ACC112 (cell line): ENCODE measurements around the gene NFIB.

Experiments used
- H2AFZ ChIP-seq: fragments of 200-600 bp; sonication (generic); one replicate; pipeline ENCODE4 v1.6.0; 2017; ENCODE audit warnings: antibody characterized with exemption, low read length; ENCODE audit not compliant: unreplicated experiment
- H3K27ac ChIP-seq: fragments of 200-600 bp; sonication (generic); 2 replicates; pipeline ENCODE4 v1.5.1; 2014; ENCODE audit warnings: low read depth, mild to moderate bottlenecking, antibody characterized with exemption, low read length, moderate library complexity
- H3K27me3 ChIP-seq: fragments of 200-600 bp; sonication (generic); 2 replicates; pipeline ENCODE4 v1.6.1; 2014; ENCODE audit warnings: mild to moderate bottlenecking, antibody characterized with exemption, low read length, moderate library complexity, mixed read lengths; ENCODE audit not compliant: insufficient read depth
- H3K36me3 ChIP-seq: fragments of 200-600 bp; sonication (generic); 2 replicates; pipeline ENCODE4 v1.6.1; 2016; ENCODE audit warnings: mild to moderate bottlenecking, antibody characterized with exemption, low read length, moderate library complexity, mixed read lengths; ENCODE audit not compliant: insufficient read depth
- H3K4me1 ChIP-seq: fragments of 200-600 bp; sonication (generic); one replicate; pipeline ENCODE4 v1.6.1; 2016; ENCODE audit warnings: low read length, mixed read lengths; ENCODE audit not compliant: insufficient read depth, unreplicated experiment, control insufficient read depth
- H3K4me3 ChIP-seq: fragments of 200-600 bp; sonication (generic); 2 replicates; pipeline ENCODE4 v1.5.1; 2014; ENCODE audit warnings: mild to moderate bottlenecking, low read depth, low read length
- H3K79me2 ChIP-seq: fragments of 200-600 bp; sonication (generic); one replicate; pipeline ENCODE4 v1.6.0; 2016; ENCODE audit warnings: low read length; ENCODE audit not compliant: control insufficient read depth, unreplicated experiment, insufficient read depth

The NFIB gene

GRCh38 chr9:14107495-14107894, 206.4 kb downstream of the NFIB start:
- Histone ChIP-seq H3K4me1 (peaks cover 13% of the 10 kb centered on the region), H3K27me3 (no peaks in the 10 kb centered on the region), H3K36me3 (peaks cover 13% of the 10 kb centered on the region), H3K79me2 (no peaks in the 10 kb centered on the region), H3K27ac (no peak overlapping the region), H2AFZ (no peak overlapping the region), H3K4me3 (no peak overlapping the region)

- H3K27me3 ChIP-seq, result no peaks in the 10 kb centered on the region
- H3K36me3 ChIP-seq, result peaks cover 5% of the 10 kb centered on the region
- H3K27ac ChIP-seq, result no peak overlapping the region
- H3K4me1 ChIP-seq, result peaks cover 7% of the 10 kb centered on the region
- no peaks in the 10 kb centered on the region for H3K79me2 ChIP-seq
- no peak overlapping the region for H3K4me3 ChIP-seq
- no peak overlapping the region for H2AFZ ChIP-seq
Observed at GRCh38 chr9:14106699-14107098, 207.2 kb downstream of the NFIB start.

- Histone ChIP-seq H3K4me3 (no peak overlapping the region), H3K4me1 (peaks cover 4% of the 10 kb centered on the region), H3K27me3 (no peaks in the 10 kb centered on the region), H3K36me3 (peaks cover 4% of the 10 kb centered on the region; the same call in 1 of the 2 replicates), H3K27ac (no peak overlapping the region), H2AFZ (no peak overlapping the region), H3K79me2 (no peaks in the 10 kb centered on the region)
Observed at GRCh38 chr9:14104496-14104895, 209.4 kb downstream of the NFIB start.

- Histone ChIP-seq H3K79me2 (no peaks in the 10 kb centered on the region), H3K27ac (no peak overlapping the region), H3K4me1 (peaks cover 14% of the 10 kb centered on the region), H2AFZ (peak overlapping the region; percentile 3), H3K4me3 (peak overlapping the region; percentile 50), H3K27me3 (no peaks in the 10 kb centered on the region), H3K36me3 (0 out of 2 replicates have a peak, but pooled peaks cover 4% of the 10 kb centered on the region)
Observed at GRCh38 chr9:14103115-14103514, 210.8 kb downstream of the NFIB start.

GRCh38 chr9:14099737-14100136, 214.2 kb downstream of the NFIB start:
- H3K4me1 ChIP-seq, result peaks cover 29% of the 10 kb centered on the region
- H3K27me3 ChIP-seq, result no peaks in the 10 kb centered on the region
- no peak overlapping the region for H3K4me3 ChIP-seq
- H3K79me2 ChIP-seq, result no peaks in the 10 kb centered on the region
- H3K36me3 ChIP-seq, result 0 out of 2 replicates have a peak, but pooled peaks cover 4% of the 10 kb centered on the region
- no peak overlapping the region for H2AFZ ChIP-seq
- no peak overlapping the region for H3K27ac ChIP-seq

- H3K27ac ChIP-seq, result peak overlapping the region; percentile 44; the same call in 1 of the 2 replicates
- peaks cover 29% of the 10 kb centered on the region for H3K4me1 ChIP-seq
- peak overlapping the region; percentile 60 for H3K4me3 ChIP-seq
- H3K36me3 ChIP-seq, result peaks cover 8% of the 10 kb centered on the region; the same call in 1 of the 2 replicates
- no peak overlapping the region for H2AFZ ChIP-seq
- no peaks in the 10 kb centered on the region for H3K27me3 ChIP-seq
- H3K79me2 ChIP-seq, result no peaks in the 10 kb centered on the region
Observed at GRCh38 chr9:14098486-14099180, 215.3 kb downstream of the NFIB start.

GRCh38 chr9:14097666-14098415, 216.1 kb downstream of the NFIB start:
- Histone ChIP-seq H3K4me3 (peak overlapping the region; percentile 60), H2AFZ (peak overlapping the region; percentile 21), H3K36me3 (peaks cover 8% of the 10 kb centered on the region; the same call in 1 of the 2 replicates), H3K27ac (peak overlapping the region; percentile 44), H3K4me1 (peaks cover 30% of the 10 kb centered on the region), H3K79me2 (no peaks in the 10 kb centered on the region), H3K27me3 (no peaks in the 10 kb centered on the region)

- Histone ChIP-seq H3K27ac (peak overlapping the region; percentile 44; the same call in 1 of the 2 replicates), H3K4me3 (peak overlapping the region; percentile 18), H3K36me3 (peaks cover 8% of the 10 kb centered on the region; the same call in 1 of the 2 replicates), H2AFZ (no peak overlapping the region), H3K79me2 (no peaks in the 10 kb centered on the region), H3K4me1 (peaks cover 33% of the 10 kb centered on the region), H3K27me3 (no peaks in the 10 kb centered on the region)
Observed at GRCh38 chr9:14097215-14097614, 216.7 kb downstream of the NFIB start.

- Histone ChIP-seq H3K27ac (peak overlapping the region; percentile 44), H3K36me3 (peaks cover 8% of the 10 kb centered on the region; the same call in 1 of the 2 replicates), H3K4me1 (peaks cover 35% of the 10 kb centered on the region), H3K27me3 (no peaks in the 10 kb centered on the region), H2AFZ (no peak overlapping the region), H3K79me2 (no peaks in the 10 kb centered on the region), H3K4me3 (peak overlapping the region; percentile 20; the same call in 1 of the 2 replicates)
Observed at GRCh38 chr9:14096258-14096922, 217.6 kb downstream of the NFIB start.

GRCh38 chr9:14095277-14095676, 218.7 kb downstream of the NFIB start:
- H3K27me3 ChIP-seq, result no peaks in the 10 kb centered on the region
- H3K4me3 ChIP-seq, result no peak overlapping the region
- H2AFZ ChIP-seq, result no peak overlapping the region
- H3K36me3 ChIP-seq, result peaks cover 8% of the 10 kb centered on the region; the same call in 1 of the 2 replicates
- no peak overlapping the region for H3K27ac ChIP-seq
- H3K79me2 ChIP-seq, result no peaks in the 10 kb centered on the region
- H3K4me1 ChIP-seq, result peaks cover 35% of the 10 kb centered on the region
